Fibroblast of lung (primary cell): ENCODE measurements around the gene ASAP3.

ENCODE experiments used
- CTCF ChIP-seq, 2 donors: IDR thresholded peaks in 1 of 2; conservative IDR thresholded peaks in 1 of 2; 1 replicate in 1 of 2; 2 replicates in 1 of 2; pipeline ENCODE4 v1.5.1; 2011 to 2012; ENCODE audit warnings: low read length in 2 of 2, control low read depth in 1 of 2, inconsistent platforms in 1 of 2, low read depth in 1 of 2, mild to moderate bottlenecking in 1 of 2
- EZH2 ChIP-seq: IDR thresholded peaks from 2 replicates; pipeline ENCODE4 v1.5.1; 2012; ENCODE audit warnings: low read length, control low read depth, mild to moderate bottlenecking; ENCODE audit errors: missing control alignments

- TF ChIP-seq CTCF (conservative IDR thresholded peaks at IDR 0.05 in 1 of 2, IDR thresholded peaks at IDR 0.05 in 1 of 2; ENCODE audit: low read depth in 1 of 2, low read length in 2 of 2): no peak
- no peak for TF ChIP-seq EZH2
Measured at GRCh38 chr1:23462766-23463165, 21.2 kb downstream of the ASAP3 start.
